Measurements from ENCODE around the gene CD300LF.

CD300LF gene

GRCh38 chr17:74728702-74729075, 16.0 kb upstream of the CD300LF start:
- Histone ChIP-seq H3K4me2 (ENCODE audit: low read length) (no peak overlapping the region), H2AK5ac (ENCODE audit: low read length) (no peak overlapping the region), H3K9ac (ENCODE audit: low read length) (no peak overlapping the region), H3K23ac (ENCODE audit: low read length) (no peak overlapping the region), H3K79me2 (ENCODE audit: control insufficient read depth, insufficient read depth, low read length, poor library complexity) (no peaks in the 10 kb centered on the region), H3K4ac (ENCODE audit: low read depth, low read length) (no peak overlapping the region), H2AFZ (ENCODE audit: insufficient read depth, low read length, poor library complexity) (no peak overlapping the region), H3K79me1 (ENCODE audit: low read length) (no peaks in the 10 kb centered on the region), H2BK5ac (ENCODE audit: low read depth, low read length, poor library complexity) (no peak overlapping the region), H3K27ac (ENCODE audit: low read depth, low read length) (no peak overlapping the region), H4K91ac (ENCODE audit: low read depth, low read length) (no peak overlapping the region), H3K27me3 (ENCODE audit: insufficient read depth, low read length) (no peaks in the 10 kb centered on the region), H3K9me3 (ENCODE audit: insufficient read depth, low read depth, low read length) (peaks cover 7% of the 10 kb centered on the region), H2BK120ac (ENCODE audit: insufficient read depth, low read length, poor library complexity) (no peak overlapping the region), H3K14ac (ENCODE audit: low read length) (no peak overlapping the region), H3K36me3 (ENCODE audit: control insufficient read depth in 1 of 2, insufficient read depth in 2 of 2, low read length in 2 of 2) (no peaks in the 10 kb centered on the region), H4K12ac (ENCODE audit: low read depth, low read length) (no peak overlapping the region), H2BK12ac (ENCODE audit: low read length) (no peak overlapping the region), H3K18ac (ENCODE audit: low read length) (no peak overlapping the region), H3K4me3 (ENCODE audit: low read depth, low read length) (no peak overlapping the region), H4K8ac (ENCODE audit: low read depth, low read length) (no peak overlapping the region), H3K4me1 (ENCODE audit: control insufficient read depth in 1 of 2, insufficient read depth in 2 of 2, low read length in 2 of 2) (no peaks in the 10 kb centered on the region)
- no peak for DNase-seq
- no CpG with 5 or more reads among the region's 3 CpGs for WGBS (ENCODE audit: extremely low coverage, insufficient coverage, insufficient read length)

GRCh38 chr17:74728033-74728701, 15.4 kb upstream of the CD300LF start:
- no CpG with 5 or more reads among the region's 3 CpGs for WGBS (ENCODE audit: extremely low coverage, insufficient coverage, insufficient read length)
- H4K91ac ChIP-seq (ENCODE audit: low read depth, low read length), result no peak overlapping the region

GRCh38 chr17:74725111-74725510, 12.4 kb upstream of the CD300LF start:
- Histone ChIP-seq H2BK120ac (ENCODE audit: insufficient read depth, low read length, poor library complexity) (no peak overlapping the region), H3K9ac (ENCODE audit: low read length) (no peak overlapping the region), H3K9me3 (ENCODE audit: insufficient read depth, low read depth, low read length) (no peaks in the 10 kb centered on the region), H3K79me1 (ENCODE audit: low read length) (no peaks in the 10 kb centered on the region), H4K8ac (ENCODE audit: low read depth, low read length) (no peak overlapping the region), H2AFZ (ENCODE audit: insufficient read depth, low read length, poor library complexity) (no peak overlapping the region), H3K14ac (ENCODE audit: low read length) (no peak overlapping the region), H3K4me3 (ENCODE audit: low read depth, low read length) (no peak overlapping the region), H3K18ac (ENCODE audit: low read length) (no peak overlapping the region), H2AK5ac (ENCODE audit: low read length) (no peak overlapping the region), H2BK12ac (ENCODE audit: low read length) (no peak overlapping the region), H3K27me3 (ENCODE audit: insufficient read depth, low read length) (no peaks in the 10 kb centered on the region), H3K79me2 (ENCODE audit: control insufficient read depth, insufficient read depth, low read length, poor library complexity) (no peaks in the 10 kb centered on the region), H4K91ac (ENCODE audit: low read depth, low read length) (no peak overlapping the region), H2BK5ac (ENCODE audit: low read depth, low read length, poor library complexity) (no peak overlapping the region), H3K4me2 (ENCODE audit: low read length) (no peak overlapping the region), H3K4me1 (ENCODE audit: control insufficient read depth in 1 of 2, insufficient read depth in 2 of 2, low read length in 2 of 2) (no peaks in the 10 kb centered on the region), H3K4ac (ENCODE audit: low read depth, low read length) (no peak overlapping the region), H3K23ac (ENCODE audit: low read length) (no peak overlapping the region), H3K36me3 (ENCODE audit: control insufficient read depth in 1 of 2, insufficient read depth in 2 of 2, low read length in 2 of 2) (no peaks in the 10 kb centered on the region), H4K12ac (ENCODE audit: low read depth, low read length) (no peak overlapping the region), H3K27ac (ENCODE audit: low read depth, low read length) (no peak overlapping the region)
- no CpG with 5 or more reads among the region's 3 CpGs for WGBS (ENCODE audit: extremely low coverage, insufficient coverage, insufficient read length)
- DNase-seq, result no peak

More at GRCh38 chr17:74728033-74728701, 15.4 kb upstream of the CD300LF start:
- Histone ChIP-seq H3K9ac (ENCODE audit: low read length) (no peak overlapping the region), H2BK5ac (ENCODE audit: low read depth, low read length, poor library complexity) (no peak overlapping the region), H4K8ac (ENCODE audit: low read depth, low read length) (no peak overlapping the region), H3K27ac (ENCODE audit: low read depth, low read length) (no peak overlapping the region), H3K18ac (ENCODE audit: low read length) (no peak overlapping the region), H3K4me1 (ENCODE audit: control insufficient read depth in 1 of 2, insufficient read depth in 2 of 2, low read length in 2 of 2) (no peaks in the 10 kb centered on the region), H2AFZ (ENCODE audit: insufficient read depth, low read length, poor library complexity) (no peak overlapping the region), H3K27me3 (ENCODE audit: insufficient read depth, low read length) (no peaks in the 10 kb centered on the region), H2BK120ac (ENCODE audit: insufficient read depth, low read length, poor library complexity) (no peak overlapping the region), H3K4ac (ENCODE audit: low read depth, low read length) (no peak overlapping the region), H3K36me3 (ENCODE audit: control insufficient read depth in 1 of 2, insufficient read depth in 2 of 2, low read length in 2 of 2) (no peaks in the 10 kb centered on the region), H3K9me3 (ENCODE audit: insufficient read depth, low read depth, low read length) (peaks cover 5% of the 10 kb centered on the region), H2BK12ac (ENCODE audit: low read length) (no peak overlapping the region), H3K4me3 (ENCODE audit: low read depth, low read length) (no peak overlapping the region), H3K14ac (ENCODE audit: low read length) (no peak overlapping the region), H3K79me1 (ENCODE audit: low read length) (no peaks in the 10 kb centered on the region), H3K4me2 (ENCODE audit: low read length) (no peak overlapping the region), H4K12ac (ENCODE audit: low read depth, low read length) (no peak overlapping the region), H3K23ac (ENCODE audit: low read length) (no peak overlapping the region), H2AK5ac (ENCODE audit: low read length) (no peak overlapping the region), H3K79me2 (ENCODE audit: control insufficient read depth, insufficient read depth, low read length, poor library complexity) (no peaks in the 10 kb centered on the region)
- no peak for DNase-seq

- H4K91ac ChIP-seq (ENCODE audit: low read depth, low read length), result no peak overlapping the region
- H4K8ac ChIP-seq (ENCODE audit: low read depth, low read length), result no peak overlapping the region
- H4K12ac ChIP-seq (ENCODE audit: low read depth, low read length), result no peak overlapping the region
- no peaks in the 10 kb centered on the region for H3K4me1 ChIP-seq (ENCODE audit: control insufficient read depth in 1 of 2, insufficient read depth in 2 of 2, low read length in 2 of 2)
- no peaks in the 10 kb centered on the region for H3K36me3 ChIP-seq (ENCODE audit: control insufficient read depth in 1 of 2, insufficient read depth in 2 of 2, low read length in 2 of 2)
- H3K4me3 ChIP-seq (ENCODE audit: low read depth, low read length), result no peak overlapping the region
- H3K23ac ChIP-seq (ENCODE audit: low read length), result no peak overlapping the region
- no peak overlapping the region for H2AK5ac ChIP-seq (ENCODE audit: low read length)
- no peak overlapping the region for H3K4ac ChIP-seq (ENCODE audit: low read depth, low read length)
- H3K27ac ChIP-seq (ENCODE audit: low read depth, low read length), result no peak overlapping the region
- no peak overlapping the region for H2BK12ac ChIP-seq (ENCODE audit: low read length)
- H3K79me1 ChIP-seq (ENCODE audit: low read length), result no peaks in the 10 kb centered on the region
- H3K4me2 ChIP-seq (ENCODE audit: low read length), result no peak overlapping the region
- peaks cover 2% of the 10 kb centered on the region for H3K9me3 ChIP-seq (ENCODE audit: insufficient read depth, low read depth, low read length)
- no peak overlapping the region for H3K14ac ChIP-seq (ENCODE audit: low read length)
- no peaks in the 10 kb centered on the region for H3K27me3 ChIP-seq (ENCODE audit: insufficient read depth, low read length)
- WGBS (ENCODE audit: extremely low coverage, insufficient coverage, insufficient read length), result no CpG with 5 or more reads among the region's 5 CpGs
- H3K9ac ChIP-seq (ENCODE audit: low read length), result no peak overlapping the region
- no peak for DNase-seq
- no peaks in the 10 kb centered on the region for H3K79me2 ChIP-seq (ENCODE audit: control insufficient read depth, insufficient read depth, low read length, poor library complexity)
- H2AFZ ChIP-seq (ENCODE audit: insufficient read depth, low read length, poor library complexity), result no peak overlapping the region
- H2BK120ac ChIP-seq (ENCODE audit: insufficient read depth, low read length, poor library complexity), result no peak overlapping the region
- H2BK5ac ChIP-seq (ENCODE audit: low read depth, low read length, poor library complexity), result no peak overlapping the region
- H3K18ac ChIP-seq (ENCODE audit: low read length), result no peak overlapping the region
Measured at GRCh38 chr17:74723891-74724290, 11.2 kb upstream of the CD300LF start.

All from trophoblast cell (in vitro differentiated cells and primary cell).